IMR-90 (cell line): Measurements from ENCODE around the gene CMTM5. TPM values are rescaled to one million over a fixed set of nuclear protein-coding genes. Genes with fewer than 3 reads are reported as not detected.
A peak's percentile ranks its signal among the peaks of the same experiment; 100 is the strongest.

Experiments
- ATAC-seq: fragments of 200-7000 bp; cut with Tn5 transposase; 2 replicates; pipeline ENCODE4 v1.9.1; 2020; ENCODE audit warnings: low read depth, mild to moderate bottlenecking, moderate library complexity
- BruUV-seq: library from RNA; stranded (reverse); fragments of 400-500 nt; replicated peaks from 2 replicates; lab custom pipeline; 2021; lab: Mats Ljungman, UMichigan
- CTCF ChIA-PET: fragments of 300-600 bp; formaldehyde crosslinking; extraction: SDS; loops from one replicate; lab custom pipeline; 2021; ENCODE audit warnings: antibody characterized with exemption; lab: Yijun Ruan, JAX
- POLR2A ChIA-PET: fragments of 300-600 bp; sonication (Branson Sonifier 250); formaldehyde crosslinking; loops from one replicate; lab custom pipeline; 2022; ENCODE audit warnings: antibody characterized with exemption; ENCODE audit not compliant: unreplicated experiment; lab: Charles Lee
- DNase-seq: peaks from one replicate; pipeline ENCODE4 v3.0.0; 2013
- H2AFZ ChIP-seq: replicated peaks from 2 replicates; pipeline ENCODE3; 2013; ENCODE audit warnings: low read length, mild to moderate bottlenecking; ENCODE audit not compliant: poor library complexity
- H2AK5ac ChIP-seq: 2 replicates; pipeline ENCODE4 v1.6.1; 2013; ENCODE audit warnings: low read depth, low read length, inconsistent platforms
- H2AK9ac ChIP-seq: replicated peaks from 2 replicates; pipeline ENCODE3; 2013; ENCODE audit warnings: mild to moderate bottlenecking, low read depth, low read length, moderate library complexity; ENCODE audit not compliant: poor library complexity
- H2BK120ac ChIP-seq: 2 replicates; pipeline ENCODE4 v1.6.1; 2013; ENCODE audit warnings: low read depth, low read length, inconsistent platforms
- H2BK15ac ChIP-seq: 3 replicates; pipeline ENCODE4 v1.6.1; 2013; ENCODE audit warnings: low read depth, low read length, inconsistent platforms
- H2BK20ac ChIP-seq: 2 replicates; pipeline ENCODE4 v1.6.1; 2013; ENCODE audit warnings: low read depth, mild to moderate bottlenecking, inconsistent platforms, low read length, moderate library complexity
- H2BK5ac ChIP-seq: 2 replicates; pipeline ENCODE4 v1.6.1; 2013; ENCODE audit warnings: mild to moderate bottlenecking, low read depth, low read length, inconsistent platforms; ENCODE audit not compliant: poor library complexity, severe bottlenecking
- H3K14ac ChIP-seq: replicated peaks from 2 replicates; pipeline ENCODE4 v1.6.1; 2013; ENCODE audit warnings: low read depth, low read length, inconsistent platforms
- H3K18ac ChIP-seq: 2 replicates; pipeline ENCODE4 v1.6.1; 2013; ENCODE audit warnings: low read depth, low read length, control low read depth
- H3K23ac ChIP-seq: 2 replicates; pipeline ENCODE4 v1.6.1; 2013; ENCODE audit warnings: low read depth, low read length, inconsistent platforms
- H3K27ac ChIP-seq: 2 replicates; pipeline ENCODE4 v1.5.1; 2013; ENCODE audit warnings: mild to moderate bottlenecking, control low read depth, low read length; ENCODE audit not compliant: insufficient read depth
- H3K27me3 ChIP-seq: 2 replicates; pipeline ENCODE4 v1.6.1; 2013; ENCODE audit warnings: low read length; ENCODE audit not compliant: control insufficient read depth, insufficient read depth
- H3K36me3 ChIP-seq: 2 replicates; pipeline ENCODE4 v1.6.1; 2013; ENCODE audit warnings: low read length, mixed read lengths; ENCODE audit not compliant: control insufficient read depth, insufficient read depth
- H3K4ac ChIP-seq: 2 replicates; pipeline ENCODE4 v1.6.1; 2013; ENCODE audit warnings: low read depth, low read length, inconsistent platforms
- H3K4me1 ChIP-seq: 2 replicates; pipeline ENCODE4 v1.6.1; 2013; ENCODE audit warnings: low read length, mixed read lengths; ENCODE audit not compliant: control insufficient read depth, insufficient read depth
- H3K4me2 ChIP-seq: 2 replicates; pipeline ENCODE4 v1.6.1; 2013; ENCODE audit warnings: low read depth, mild to moderate bottlenecking, control low read depth, low read length, moderate library complexity
- H3K4me3 ChIP-seq: 2 replicates; pipeline ENCODE4 v1.5.1; 2013; ENCODE audit warnings: low read depth, mild to moderate bottlenecking, control low read depth, low read length, moderate library complexity; ENCODE audit not compliant: insufficient read depth
- H3K56ac ChIP-seq: 2 replicates; pipeline ENCODE4 v1.6.1; 2013; ENCODE audit warnings: low read length, inconsistent platforms; ENCODE audit not compliant: insufficient read depth; ENCODE audit errors: extremely low read depth
- H3K79me1 ChIP-seq, 2 experiments: 2 replicates each; pipeline ENCODE4 v1.6.1; 2013; ENCODE audit warnings: low read length in 2 of 2, inconsistent platforms in 1 of 2, low read depth in 1 of 2
- H3K9ac ChIP-seq: 2 replicates; pipeline ENCODE4 v1.6.1; 2013; ENCODE audit warnings: low read depth, low read length, control low read depth
- H3K9me1 ChIP-seq: 2 replicates; pipeline ENCODE4 v1.6.1; 2013; ENCODE audit warnings: low read length, inconsistent platforms; ENCODE audit not compliant: insufficient read depth
- H3K9me3 ChIP-seq: 2 replicates; pipeline ENCODE4 v1.6.1; 2013; ENCODE audit warnings: low read length; ENCODE audit not compliant: control insufficient read depth, insufficient read depth
- H4K20me1 ChIP-seq: 2 replicates; pipeline ENCODE4 v1.6.1; 2013; ENCODE audit warnings: low read length, inconsistent platforms; ENCODE audit not compliant: insufficient read depth
- H4K5ac ChIP-seq: 2 replicates; pipeline ENCODE4 v1.6.1; 2013; ENCODE audit warnings: mild to moderate bottlenecking, low read depth, low read length, control low read depth
- H4K8ac ChIP-seq, 2 experiments: 2 replicates each; pipeline ENCODE4 v1.6.1; 2013; ENCODE audit warnings: low read depth in 2 of 2, low read length in 2 of 2, control low read depth in 1 of 2, inconsistent platforms in 1 of 2
- H4K91ac ChIP-seq: 2 replicates; pipeline ENCODE4 v1.6.1; 2013; ENCODE audit warnings: low read depth, low read length, inconsistent platforms; ENCODE audit not compliant: insufficient read depth
- BHLHE40 ChIP-seq: fragments of 150-350 bp; IDR thresholded peaks from 2 replicates; pipeline ENCODE4 v1.6.1; 2016; ENCODE audit warnings: mild to moderate bottlenecking, low read depth, low read length
- CEBPB ChIP-seq: IDR thresholded peaks from 2 replicates; pipeline ENCODE4 v1.6.1; 2012; ENCODE audit warnings: low read depth, low read length, improper control_type of control experiment
- CHD1 ChIP-seq: IDR thresholded peaks from 2 replicates; pipeline ENCODE4 v1.6.1; 2012; ENCODE audit warnings: low read depth, low read length, improper control_type of control experiment
- MAFK ChIP-seq: IDR thresholded peaks from 2 replicates; pipeline ENCODE4 v1.6.1; 2012; ENCODE audit warnings: low read depth, low read length, improper control_type of control experiment
- NFE2L2 ChIP-seq: fragments of 150-350 bp; IDR thresholded peaks from 2 replicates; pipeline ENCODE4 v1.6.1; 2016; ENCODE audit warnings: low read depth, mild to moderate bottlenecking, low read length
- RAD21 ChIP-seq: IDR thresholded peaks from 2 replicates; pipeline ENCODE4 v1.6.1; 2012; ENCODE audit warnings: low read length, improper control_type of control experiment
- RFX5 ChIP-seq: IDR thresholded peaks from 2 replicates; pipeline ENCODE4 v1.8.0; 2012; ENCODE audit warnings: low read depth, mild to moderate bottlenecking, low read length, moderate library complexity
- SMC3 ChIP-seq: fragments of 150-350 bp; IDR thresholded peaks from 2 replicates; pipeline ENCODE4 v1.6.1; 2016; ENCODE audit warnings: low read depth, mild to moderate bottlenecking, antibody characterized with exemption, low read length, moderate library complexity
- USF2 ChIP-seq: fragments of 150-350 bp; IDR thresholded peaks from 2 replicates; pipeline ENCODE4 v1.6.1; 2017; ENCODE audit warnings: mild to moderate bottlenecking, antibody characterized with exemption, low read length, low read depth
- WGBS, 2 experiments: methylation state at CpG; one replicate each; pipeline versions ENCODE4 v1.1.5 to v1.1.7; 2013; ENCODE audit warnings: missing lambda C conversion rate in 2 of 2; ENCODE audit not compliant: insufficient read length in 1 of 2; ENCODE audit errors: extremely low coverage in 2 of 2; 5-methylcytosine and 5-hydroxymethylcytosine counted together
- dilution Hi-C: fragments of 300-500 bp; cut with HindIII; formaldehyde crosslinking; loops from one replicate; pipeline ENCODE4 v1.14.3; 2018; ENCODE audit warnings: low sequenced_read_pairs; ENCODE audit not compliant: unreplicated experiment
- in situ Hi-C: fragments of 300-500 bp; cut with MboI; formaldehyde crosslinking; loops from 3 replicates; pipeline ENCODE4 v1.14.3; 2019; ENCODE audit warnings: low sequenced_read_pairs, inconsistent platforms, mixed read lengths
- intact Hi-C: fragments of 100-400 bp; cut with micrococcal nuclease; formaldehyde crosslinking; loops from 2 replicates; pipeline ENCODE4 v1.10.0; 2022
- polyA plus RNA-seq, 3 experiments: library from polyadenylated mRNA; depleted of rRNA; stranded (reverse); fragments of >200 nt; gene quantifications; 2 replicates each; pipeline ENCODE4 v1.2.3, GENCODE V29; 2012; ENCODE audit warnings: low replicate concordance in 1 of 3
- total RNA-seq: library from RNA; depleted of rRNA; stranded (reverse); fragments of >200 nt; gene quantifications from 2 replicates; pipeline ENCODE4 v1.2.3, GENCODE V29; 2012

The CMTM5 gene
- total and polyA plus RNA-seq, 2 of the 4 experiments (the other 2 are of a cell fraction): 0.07 TPM; not detected in 1

- no peak for DNase-seq
- dilution Hi-C loops: no loop called here
Measured at GRCh38 chr14:23402296-23403138, 25.7 kb downstream of the CMTM5 start.

More at GRCh38 chr14:23402296-23403138, 25.7 kb downstream of the CMTM5 start:
- H2BK120ac ChIP-seq: no peak overlapping the region
- H2BK15ac ChIP-seq: no peak overlapping the region
- no peak overlapping the region for H3K4me3 ChIP-seq
- H3K9ac ChIP-seq: no peak overlapping the region
- H3K9me1 ChIP-seq: peaks cover 2% of the 10 kb centered on the region; the same call in 1 of the 2 replicates
- no peak overlapping the region for H3K4me2 ChIP-seq
- in situ Hi-C loops: no loop called here
- no peaks in the 10 kb centered on the region for H4K20me1 ChIP-seq
- CTCF ChIA-PET: no interaction called here
- no peak overlapping the region for H4K91ac ChIP-seq
- no peak overlapping the region for H3K14ac ChIP-seq
- H3K9me3 ChIP-seq: no peaks in the 10 kb centered on the region
- H3K4me1 ChIP-seq: no peaks in the 10 kb centered on the region
- TF ChIP-seq RAD21 (no peak), USF2 (no peak), MAFK (no peak), SMC3 (no peak), BHLHE40 (no peak), CEBPB (no peak), CHD1 (no peak), RFX5 (no peak), NFE2L2 (no peak)
- no peak overlapping the region for H3K18ac ChIP-seq
- no peak overlapping the region for H4K8ac ChIP-seq
- H2BK5ac ChIP-seq: no peak overlapping the region
- no peak for ATAC-seq
- POLR2A ChIA-PET: no interaction called here
- no peak overlapping the region for H3K4ac ChIP-seq
- no peak overlapping the region for H2BK20ac ChIP-seq
- H3K36me3 ChIP-seq: no peaks in the 10 kb centered on the region
- intact Hi-C loops: no loop called here
- H3K27me3 ChIP-seq: peaks cover 38% of the 10 kb centered on the region; the same call in 1 of the 2 replicates
- BruUV-seq: no TSS peak
- H2AFZ ChIP-seq: peak overlapping the region; percentile 14
- no peak overlapping the region for H4K5ac ChIP-seq
- H3K23ac ChIP-seq: no peak overlapping the region
- H2AK5ac ChIP-seq: no peak overlapping the region
- no peak overlapping the region for H2AK9ac ChIP-seq
- no peak overlapping the region for H3K27ac ChIP-seq
- 29% methylated on average over 7 of the region's 25 CpGs; no CpG with 5 or more reads in 1 of the 2 experiments for WGBS, 2 experiments
- no peaks in the 10 kb centered on the region for H3K79me1 ChIP-seq
- no peak overlapping the region for H3K56ac ChIP-seq
